AG04450 (cell line): ENCODE results near the gene ARID5A. TPM values are rescaled to one million over a fixed set of nuclear protein-coding genes. Genes with fewer than 3 reads are reported as not detected.

ENCODE experiments used
- CTCF ChIA-PET: fragments of 300-600, 350-600 bp; formaldehyde crosslinking; extraction: SDS; loops from one replicate; lab custom pipeline; 2022; ENCODE audit warnings: antibody characterized with exemption, inconsistent platforms; lab: Charles Lee
- POLR2A ChIA-PET: fragments of 350-600 bp; formaldehyde crosslinking; extraction: SDS; loops from one replicate; lab custom pipeline; 2021; ENCODE audit warnings: antibody characterized with exemption, inconsistent platforms; lab: Yijun Ruan, JAX
- DNase-seq: peaks from one replicate; pipeline ENCODE4 v3.0.0-alpha.2; 2011; ENCODE audit warnings: low read depth, low spot score
- H3K27ac ChIP-seq: one replicate; pipeline ENCODE4 v1.5.1; 2012; ENCODE audit warnings: low read depth, low read length, control low read depth
- H3K27me3 ChIP-seq: one replicate; pipeline ENCODE4 v1.6.0; 2012; ENCODE audit warnings: low read length; ENCODE audit not compliant: control insufficient read depth, insufficient read depth
- H3K4me3 ChIP-seq: 2 replicates; pipeline ENCODE4 v1.5.1; 2011; ENCODE audit warnings: mild to moderate bottlenecking, low read depth, low read length, control low read depth
- H3K9me3 ChIP-seq: 2 replicates; pipeline ENCODE4 v1.5.1; 2012; ENCODE audit warnings: low read length; ENCODE audit not compliant: control insufficient read depth, insufficient read depth
- CTCF ChIP-seq: IDR thresholded peaks from 2 replicates; pipeline ENCODE4 v1.5.1; 2011; ENCODE audit warnings: low read depth, low read length, control low read depth, inconsistent platforms
- polyA plus RNA-seq: library from polyadenylated mRNA; depleted of rRNA; stranded (reverse); fragments of >200 nt; gene quantifications from 2 replicates; pipeline ENCODE4 v1.2.3, GENCODE V29; 2011

ARID5A gene
- polyA plus RNA-seq, 1 experiment: 3.1 TPM

- Histone ChIP-seq H3K9me3 (no peaks in the 10 kb centered on the region; the same call in 1 of the 2 replicates), H3K4me3 (peak overlapping the region; percentile 74), H3K27me3 (no peaks in the 10 kb centered on the region), H3K27ac (no peak overlapping the region)
- POLR2A ChIA-PET: no interaction called here
- DNase-seq: no peak
- TF ChIP-seq CTCF: no peak
- CTCF ChIA-PET: interaction anchor here (0.6 to 6.9 kb wide), 4 partner anchors 12 to 174 kb away, joined by 3 to 46 read pairs (median 6); no protein-coding TSS in a partner anchor
Observed at GRCh38 chr2:96538487-96539214, 2.1 kb downstream of the ARID5A start.

- Histone ChIP-seq H3K9me3 (no peaks in the 10 kb centered on the region; the same call in 1 of the 2 replicates), H3K27ac (no peak overlapping the region), H3K27me3 (no peaks in the 10 kb centered on the region), H3K4me3 (no peak overlapping the region)
- POLR2A ChIA-PET: no interaction called here
- no peak for TF ChIP-seq CTCF
- DNase-seq: no peak
- CTCF ChIA-PET: interaction anchor here (1.3 to 6.9 kb wide), 2 partner anchors 12 to 15 kb away, joined by 7 to 46 read pairs; no protein-coding TSS in a partner anchor
Observed at GRCh38 chr2:96539215-96539920, 2.8 kb downstream of the ARID5A start.

GRCh38 chr2:96540136-96540535 is 3.6 kb downstream of the ARID5A start:
- no peak for TF ChIP-seq CTCF
- H3K4me3 ChIP-seq: no peak overlapping the region
- POLR2A ChIA-PET: no interaction called here
- H3K27ac ChIP-seq: no peak overlapping the region
- H3K27me3 ChIP-seq: no peaks in the 10 kb centered on the region
- no peak for DNase-seq
- H3K9me3 ChIP-seq: no peaks in the 10 kb centered on the region; the same call in 1 of the 2 replicates
- CTCF ChIA-PET: interaction anchor here (0.5 to 6.9 kb wide), 2 partner anchors 13 to 15 kb away, joined by 3 to 46 read pairs; no protein-coding TSS in a partner anchor

- no peak overlapping the region for H3K27ac ChIP-seq
- POLR2A ChIA-PET: interaction anchor here (0.6 kb wide), 1 partner anchor 10 kb away, joined by 4 read pairs; no protein-coding TSS in a partner anchor
- CTCF ChIA-PET: interaction anchor here (0.8 to 6.9 kb wide), 4 partner anchors 12 to 55 kb away, joined by 3 to 46 read pairs (median 3); no protein-coding TSS in a partner anchor
- no peaks in the 10 kb centered on the region; the same call in 1 of the 2 replicates for H3K9me3 ChIP-seq
- TF ChIP-seq CTCF: no peak
- no peaks in the 10 kb centered on the region for H3K27me3 ChIP-seq
- no peak for DNase-seq
- no peak overlapping the region for H3K4me3 ChIP-seq
Observed at GRCh38 chr2:96541398-96542152, 5.0 kb downstream of the ARID5A start.
